SK-N-SH treated with all-trans-retinoic acid at 6 μM for 48 hours (cell line): ENCODE results near the gene ATCAY.

ENCODE experiments used
- BACH2 ChIP-seq: fragments of 250-450 bp; sonication (Bioruptor Pico); IDR thresholded peaks from 2 replicates; pipeline ENCODE4 v1.9.0; 2021; ENCODE audit warnings: mild to moderate bottlenecking, borderline replicate concordance
- TCF4 ChIP-seq: fragments of 250-450 bp; sonication (Bioruptor Pico); IDR thresholded peaks from 2 replicates; pipeline ENCODE4 v1.8.0; 2021; ENCODE audit warnings: mild to moderate bottlenecking, moderate library complexity, borderline replicate concordance

DNA sequence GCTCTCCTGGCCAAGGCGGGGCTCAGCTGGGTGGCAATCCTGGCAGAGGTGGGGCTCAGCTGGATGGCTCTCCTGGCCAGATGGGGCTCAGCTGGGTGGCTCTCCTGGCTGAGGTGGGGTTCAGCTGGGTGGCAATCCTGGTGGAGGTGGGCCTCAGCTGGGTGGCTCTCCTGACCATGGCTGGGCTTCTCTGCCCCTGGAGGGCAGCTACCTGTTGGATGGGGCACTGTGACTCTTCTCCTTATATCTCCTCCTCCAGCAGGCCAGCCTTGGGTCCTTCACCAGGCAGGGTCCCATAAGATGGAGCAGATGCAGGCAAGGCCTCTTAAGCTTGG, 28.3 kb upstream of the ATCAY start:
- TF ChIP-seq TCF4 (CRISPR knock-in tag) (no peak), BACH2 (CRISPR knock-in tag) (no peak)
